ENCODE measurements around the gene KCND2.

Gene KCND2

DNA sequence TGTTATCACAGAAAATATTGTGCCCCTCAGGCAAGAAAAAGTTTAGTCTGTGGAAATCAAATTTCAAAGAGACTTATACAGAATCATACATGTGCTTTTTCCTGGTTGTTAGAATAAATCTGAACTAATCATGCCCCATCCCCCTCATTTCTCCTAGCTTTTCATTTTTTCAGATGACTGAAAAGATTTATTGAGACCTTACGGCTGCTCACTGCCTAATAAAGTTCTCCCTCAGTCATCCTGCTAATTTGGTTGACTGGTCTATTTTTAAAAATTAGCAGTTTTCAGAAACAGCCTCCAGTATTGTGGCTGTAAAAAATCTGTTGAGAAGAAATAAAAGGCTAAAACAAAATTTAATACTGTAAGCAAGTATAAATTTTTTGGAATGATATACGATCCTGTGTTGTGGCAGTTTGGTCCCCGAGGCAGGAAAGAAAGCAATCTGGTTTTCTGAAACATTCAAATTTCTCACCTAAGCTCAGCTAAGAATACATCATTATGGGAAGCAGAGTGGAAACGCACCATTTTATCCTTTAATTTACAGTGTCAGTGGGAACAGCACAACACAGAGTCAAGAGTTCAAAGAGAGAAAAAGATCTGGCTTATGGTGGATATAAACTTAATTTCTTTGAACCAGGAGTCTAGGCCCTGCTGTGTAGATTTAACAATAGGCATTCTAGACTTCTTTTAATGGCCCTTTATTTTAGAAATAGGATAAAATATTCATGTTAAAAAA is 144.4 kb downstream of the KCND2 start:
- TF ChIP-seq, protein P1, sequence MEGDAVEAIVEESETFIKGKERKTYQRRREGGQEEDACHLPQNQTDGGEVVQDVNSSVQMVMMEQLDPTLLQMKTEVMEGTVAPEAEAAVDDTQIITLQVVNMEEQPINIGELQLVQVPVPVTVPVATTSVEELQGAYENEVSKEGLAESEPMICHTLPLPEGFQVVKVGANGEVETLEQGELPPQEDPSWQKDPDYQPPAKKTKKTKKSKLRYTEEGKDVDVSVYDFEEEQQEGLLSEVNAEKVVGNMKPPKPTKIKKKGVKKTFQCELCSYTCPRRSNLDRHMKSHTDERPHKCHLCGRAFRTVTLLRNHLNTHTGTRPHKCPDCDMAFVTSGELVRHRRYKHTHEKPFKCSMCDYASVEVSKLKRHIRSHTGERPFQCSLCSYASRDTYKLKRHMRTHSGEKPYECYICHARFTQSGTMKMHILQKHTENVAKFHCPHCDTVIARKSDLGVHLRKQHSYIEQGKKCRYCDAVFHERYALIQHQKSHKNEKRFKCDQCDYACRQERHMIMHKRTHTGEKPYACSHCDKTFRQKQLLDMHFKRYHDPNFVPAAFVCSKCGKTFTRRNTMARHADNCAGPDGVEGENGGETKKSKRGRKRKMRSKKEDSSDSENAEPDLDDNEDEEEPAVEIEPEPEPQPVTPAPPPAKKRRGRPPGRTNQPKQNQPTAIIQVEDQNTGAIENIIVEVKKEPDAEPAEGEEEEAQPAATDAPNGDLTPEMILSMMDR (conservative IDR thresholded peaks at IDR 0.05; ENCODE audit: low read depth, low read length) = no peak
- DNase-seq (ENCODE audit: low read depth) = no peak
- no peak overlapping the region for H3K4me3 ChIP-seq (ENCODE audit: low read length)

GRCh38 chr7:120421151-120421651 is 148.2 kb downstream of the KCND2 start:
- H3K4me3 ChIP-seq (ENCODE audit: low read length) = no peak overlapping the region
- DNase-seq (ENCODE audit: low read depth) = no peak
- TF ChIP-seq, protein P1 (conservative IDR thresholded peaks at IDR 0.05; ENCODE audit: low read depth, low read length) = no peak

DNA sequence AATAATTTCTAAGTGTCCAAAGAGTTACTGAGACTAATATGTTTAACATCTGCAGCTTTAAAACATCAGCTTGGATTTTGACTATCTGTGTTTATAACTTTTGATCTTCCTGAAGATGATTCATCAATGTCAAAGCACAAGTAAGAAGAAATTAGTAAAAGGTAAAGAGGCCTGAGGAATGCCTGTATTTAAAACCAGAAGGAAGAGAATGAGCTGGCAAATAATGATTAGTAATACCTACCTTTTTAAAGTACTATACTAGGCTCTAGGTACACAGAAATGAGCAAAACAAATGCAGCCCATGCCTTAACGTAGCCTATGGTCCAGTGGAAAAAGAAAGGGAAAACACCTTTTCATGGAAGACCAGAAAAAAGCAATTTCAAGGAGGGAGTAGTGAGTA is 158.0 kb downstream of the KCND2 start:
- no peak overlapping the region for H3K4me3 ChIP-seq (ENCODE audit: low read length)
- DNase-seq (ENCODE audit: low read depth) = no peak
- TF ChIP-seq, protein P1 (conservative IDR thresholded peaks at IDR 0.05; ENCODE audit: low read depth, low read length) = no peak

- no peak overlapping the region for H3K4me3 ChIP-seq (ENCODE audit: low read length)
- no peak for DNase-seq (ENCODE audit: low read depth)
- TF ChIP-seq, protein P1 (conservative IDR thresholded peaks at IDR 0.05; ENCODE audit: low read depth, low read length) = no peak
Observed at GRCh38 chr7:120436487-120437060, 163.6 kb downstream of the KCND2 start.

GRCh38 chr7:120441850-120442249 is 168.9 kb downstream of the KCND2 start:
- no peak overlapping the region for H3K4me3 ChIP-seq (ENCODE audit: low read length)
- no peak for DNase-seq (ENCODE audit: low read depth)
- TF ChIP-seq, protein P1 (conservative IDR thresholded peaks at IDR 0.05; ENCODE audit: low read depth, low read length) = no peak

- H3K4me3 ChIP-seq (ENCODE audit: low read length) = no peak overlapping the region
- no peak for DNase-seq (ENCODE audit: low read depth)
- TF ChIP-seq, protein P1 (conservative IDR thresholded peaks at IDR 0.05; ENCODE audit: low read depth, low read length) = no peak
Observed at GRCh38 chr7:120442838-120443237, 169.9 kb downstream of the KCND2 start.

DNA sequence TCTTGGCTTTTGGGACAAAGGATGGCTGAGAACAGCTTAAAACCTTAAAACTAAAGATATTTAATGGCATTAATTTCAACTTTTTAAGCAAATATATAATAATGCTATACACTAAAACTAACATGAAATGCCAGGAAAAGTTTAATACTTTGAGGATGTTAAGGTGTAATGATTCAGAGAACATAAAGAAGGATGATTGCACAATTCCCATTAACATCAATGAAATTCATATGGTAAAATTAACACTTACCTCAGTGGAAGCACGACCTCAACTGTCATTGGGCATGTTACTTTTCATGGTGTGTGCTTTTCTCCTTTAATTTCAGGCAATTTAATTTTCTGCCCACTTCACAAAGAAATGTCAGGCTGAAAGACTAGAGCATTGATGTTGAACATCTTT is 171.7 kb downstream of the KCND2 start:
- DNase-seq (ENCODE audit: low read depth) = no peak
- TF ChIP-seq, protein P1 (conservative IDR thresholded peaks at IDR 0.05; ENCODE audit: low read depth, low read length) = no peak
- no peak overlapping the region for H3K4me3 ChIP-seq (ENCODE audit: low read length)
